Neural cell (in vitro differentiated cells): ENCODE measurements around the gene SNX21.

Source experiments
- EP300 ChIP-seq: fragments of 450-650 bp; conservative IDR thresholded peaks from 2 replicates; pipeline ENCODE4 v1.6.1; 2014; ENCODE audit warnings: antibody characterized with exemption, mild to moderate bottlenecking, moderate library complexity; ENCODE audit not compliant: poor library complexity, severe bottlenecking
- EZH2 ChIP-seq: fragments of 200-600, 300-800 bp; shearing (Covaris generic), sonication (generic); IDR thresholded peaks from 2 replicates; pipeline ENCODE4 v1.6.1; 2014; ENCODE audit warnings: antibody characterized with exemption, low read length, borderline replicate concordance, mild to moderate bottlenecking; ENCODE audit not compliant: insufficient read depth, poor library complexity, severe bottlenecking
- MXI1 ChIP-seq: fragments of 450-650 bp; conservative IDR thresholded peaks from 2 replicates; pipeline ENCODE4 v1.6.1; 2014; ENCODE audit warnings: antibody characterized with exemption, mild to moderate bottlenecking; ENCODE audit not compliant: poor library complexity, severe bottlenecking
- POLR2AphosphoS5 ChIP-seq: IDR thresholded peaks from 2 replicates; pipeline ENCODE4 v1.6.1; 2012
- RAD21 ChIP-seq: fragments of 450-650 bp; conservative IDR thresholded peaks from 2 replicates; pipeline ENCODE4 v1.6.1; 2014; ENCODE audit warnings: antibody characterized with exemption, mild to moderate bottlenecking, moderate library complexity
- TAF1 ChIP-seq: IDR thresholded peaks from 2 replicates; pipeline ENCODE4 v1.6.1; 2012; ENCODE audit warnings: low read depth
- TF ChIP-seq, protein P1 (sequence below): fragments of 450-650 bp; IDR thresholded peaks from 2 replicates; pipeline ENCODE4 v1.5.1; 2014; ENCODE audit warnings: antibody characterized with exemption, mild to moderate bottlenecking, moderate library complexity; ENCODE audit not compliant: poor library complexity, severe bottlenecking
- TF ChIP-seq, protein P2 (sequence below): IDR thresholded peaks from 2 replicates; pipeline ENCODE4 v1.6.1; 2012; ENCODE audit warnings: borderline replicate concordance

- TF ChIP-seq, protein P1, sequence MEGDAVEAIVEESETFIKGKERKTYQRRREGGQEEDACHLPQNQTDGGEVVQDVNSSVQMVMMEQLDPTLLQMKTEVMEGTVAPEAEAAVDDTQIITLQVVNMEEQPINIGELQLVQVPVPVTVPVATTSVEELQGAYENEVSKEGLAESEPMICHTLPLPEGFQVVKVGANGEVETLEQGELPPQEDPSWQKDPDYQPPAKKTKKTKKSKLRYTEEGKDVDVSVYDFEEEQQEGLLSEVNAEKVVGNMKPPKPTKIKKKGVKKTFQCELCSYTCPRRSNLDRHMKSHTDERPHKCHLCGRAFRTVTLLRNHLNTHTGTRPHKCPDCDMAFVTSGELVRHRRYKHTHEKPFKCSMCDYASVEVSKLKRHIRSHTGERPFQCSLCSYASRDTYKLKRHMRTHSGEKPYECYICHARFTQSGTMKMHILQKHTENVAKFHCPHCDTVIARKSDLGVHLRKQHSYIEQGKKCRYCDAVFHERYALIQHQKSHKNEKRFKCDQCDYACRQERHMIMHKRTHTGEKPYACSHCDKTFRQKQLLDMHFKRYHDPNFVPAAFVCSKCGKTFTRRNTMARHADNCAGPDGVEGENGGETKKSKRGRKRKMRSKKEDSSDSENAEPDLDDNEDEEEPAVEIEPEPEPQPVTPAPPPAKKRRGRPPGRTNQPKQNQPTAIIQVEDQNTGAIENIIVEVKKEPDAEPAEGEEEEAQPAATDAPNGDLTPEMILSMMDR: no peak
- TF ChIP-seq, protein P2, sequence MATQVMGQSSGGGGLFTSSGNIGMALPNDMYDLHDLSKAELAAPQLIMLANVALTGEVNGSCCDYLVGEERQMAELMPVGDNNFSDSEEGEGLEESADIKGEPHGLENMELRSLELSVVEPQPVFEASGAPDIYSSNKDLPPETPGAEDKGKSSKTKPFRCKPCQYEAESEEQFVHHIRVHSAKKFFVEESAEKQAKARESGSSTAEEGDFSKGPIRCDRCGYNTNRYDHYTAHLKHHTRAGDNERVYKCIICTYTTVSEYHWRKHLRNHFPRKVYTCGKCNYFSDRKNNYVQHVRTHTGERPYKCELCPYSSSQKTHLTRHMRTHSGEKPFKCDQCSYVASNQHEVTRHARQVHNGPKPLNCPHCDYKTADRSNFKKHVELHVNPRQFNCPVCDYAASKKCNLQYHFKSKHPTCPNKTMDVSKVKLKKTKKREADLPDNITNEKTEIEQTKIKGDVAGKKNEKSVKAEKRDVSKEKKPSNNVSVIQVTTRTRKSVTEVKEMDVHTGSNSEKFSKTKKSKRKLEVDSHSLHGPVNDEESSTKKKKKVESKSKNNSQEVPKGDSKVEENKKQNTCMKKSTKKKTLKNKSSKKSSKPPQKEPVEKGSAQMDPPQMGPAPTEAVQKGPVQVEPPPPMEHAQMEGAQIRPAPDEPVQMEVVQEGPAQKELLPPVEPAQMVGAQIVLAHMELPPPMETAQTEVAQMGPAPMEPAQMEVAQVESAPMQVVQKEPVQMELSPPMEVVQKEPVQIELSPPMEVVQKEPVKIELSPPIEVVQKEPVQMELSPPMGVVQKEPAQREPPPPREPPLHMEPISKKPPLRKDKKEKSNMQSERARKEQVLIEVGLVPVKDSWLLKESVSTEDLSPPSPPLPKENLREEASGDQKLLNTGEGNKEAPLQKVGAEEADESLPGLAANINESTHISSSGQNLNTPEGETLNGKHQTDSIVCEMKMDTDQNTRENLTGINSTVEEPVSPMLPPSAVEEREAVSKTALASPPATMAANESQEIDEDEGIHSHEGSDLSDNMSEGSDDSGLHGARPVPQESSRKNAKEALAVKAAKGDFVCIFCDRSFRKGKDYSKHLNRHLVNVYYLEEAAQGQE: no peak
- TF ChIP-seq POLR2AphosphoS5 (no peak), TAF1 (no peak), EP300 (no peak), MXI1 (no peak), RAD21 (no peak), EZH2 (no peak)
Observed at GRCh38 chr20:45819466-45819865, 14.1 kb upstream of the SNX21 start.
